Body of pancreas (tissue), 4 donors: ENCODE results near the gene CD79A. TPM values are rescaled to one million over a fixed set of nuclear protein-coding genes. Genes with fewer than 3 reads are reported as not detected.

ENCODE experiments used
- ATAC-seq: fragments of 150-250 bp; one replicate; pipeline ENCODE4 v1.9.1; 2016
- DNase-seq, 4 donors: peaks; one replicate each; pipeline ENCODE4 v3.0.0-alpha.2; 2019
- H3K27ac ChIP-seq, 4 donors: fragments of 200-600 bp; sonication (generic); 1 replicate in 3 of 4; 2 replicates in 1 of 4; pipeline versions ENCODE4 v1.5.1 to v1.6.1; 2016 to 2019; ENCODE audit warnings: mild to moderate bottlenecking in 1 of 4, mixed read lengths in 1 of 4, moderate library complexity in 1 of 4
- H3K27me3 ChIP-seq, 2 donors: fragments of 200-600 bp; sonication (generic); one replicate each; pipeline ENCODE4 v1.6.0; 2016; ENCODE audit warnings: mild to moderate bottlenecking in 1 of 2
- H3K36me3 ChIP-seq, 2 donors: fragments of 200-600 bp; sonication (generic); replicated peaks in 1 of 2; 2 replicates each; pipeline ENCODE4 v1.5.1; 2016; ENCODE audit warnings: low read depth in 2 of 2; ENCODE audit not compliant: insufficient read depth in 1 of 2
- H3K4me1 ChIP-seq: fragments of 200-600 bp; sonication (generic); one replicate; pipeline ENCODE4 v1.6.0; 2016
- H3K4me3 ChIP-seq, 2 donors: fragments of 200-600 bp; sonication (generic); 1 replicate in 1 of 2; 2 replicates in 1 of 2; pipeline ENCODE4 v1.5.1; 2016 to 2019
- H3K9me3 ChIP-seq, 3 donors: fragments of 200-600 bp; sonication (generic); 1 replicate in 2 of 3; 2 replicates in 1 of 3; pipeline ENCODE4 v1.5.1; 2016
- POLR2A ChIP-seq, 3 donors: fragments of 450-650 bp; IDR thresholded peaks; one replicate each; pipeline ENCODE4 v1.6.1; 2016; ENCODE audit warnings: antibody characterized with exemption in 3 of 3, mild to moderate bottlenecking in 2 of 3
- WGBS, 2 donors: methylation state at CpG; one replicate each; pipeline ENCODE4 v1.1.5; 2017; 5-methylcytosine and 5-hydroxymethylcytosine counted together
- intact Hi-C: fragments of 100-400 bp; cut with DNase I; formaldehyde crosslinking; loops from one replicate; pipeline ENCODE4 v1.15.1; 2023
- total RNA-seq, 2 donors: library from RNA; depleted of rRNA; stranded (reverse); fragments of >200 nt; gene quantifications; one replicate each; pipeline ENCODE4 v1.1.0, GENCODE V29; 2016
- TF ChIP-seq, protein P1 (sequence below), 7 experiments: fragments of 450-650 bp in 4 of 7; fragments of 200-600 bp in 3 of 7; sonication (generic) in 3 of 7; IDR thresholded peaks; one replicate each; pipeline ENCODE4 v1.5.1; 2016 to 2019; ENCODE audit warnings: antibody characterized with exemption in 7 of 7

CD79A gene
- total RNA-seq, 2 donors from 2014 or later, result not detected

DNA sequence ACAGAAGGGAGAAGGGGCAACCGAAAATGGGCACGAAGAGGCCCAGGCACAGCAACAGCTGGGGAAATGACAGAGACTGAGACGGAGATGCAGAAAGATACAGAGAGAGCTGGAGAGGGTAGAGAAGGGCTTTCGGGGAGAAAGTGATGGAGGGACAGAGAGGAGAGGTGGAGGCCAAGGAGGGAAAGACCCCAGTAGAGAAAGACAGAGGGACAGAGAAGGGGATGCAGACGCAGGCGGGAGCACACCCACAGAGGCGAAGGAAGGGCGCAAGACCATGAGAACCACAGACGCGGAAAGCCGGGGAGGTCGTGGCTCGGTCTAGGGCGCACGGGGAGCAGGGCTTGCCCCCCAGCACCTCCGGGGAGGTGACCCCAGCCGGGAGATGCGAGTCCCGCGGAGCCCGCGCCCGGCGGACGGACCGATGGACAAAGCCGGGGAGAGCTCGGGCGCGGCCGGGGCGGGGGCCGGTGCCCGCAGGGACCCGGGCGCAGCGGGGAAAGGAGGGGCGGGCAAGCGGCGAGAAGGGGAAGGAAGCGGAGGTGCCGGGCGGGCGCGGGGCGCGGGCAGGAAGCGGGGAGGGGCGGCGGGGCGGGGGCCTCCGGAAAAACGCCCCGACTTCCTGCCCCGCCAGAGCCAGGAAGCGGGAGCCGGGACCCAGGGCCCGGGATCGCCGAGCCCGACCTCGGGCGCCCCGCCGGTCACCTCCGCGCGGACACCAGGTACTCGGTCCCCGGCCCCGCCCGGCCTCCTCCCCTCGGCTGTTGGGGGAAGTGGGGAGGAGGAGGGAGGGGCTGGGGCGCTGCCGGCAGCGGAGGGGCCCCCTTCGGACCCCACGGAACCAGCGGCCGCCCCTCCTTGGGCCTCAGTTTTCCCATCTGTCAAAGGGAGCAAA, 5.7 kb downstream of the CD79A start, which contains the start of gene ARHGEF1:
Gene ARHGEF1 (plus strand): TSS at position 617 of the 895 bp plus-strand sequence. CDS start 4,899 bp downstream, outside the sequence.
- Histone ChIP-seq H3K36me3 (no peaks in the 10 kb centered on the region), H3K27me3 (no peaks in the 10 kb centered on the region), H3K4me3 (peak within 1 kb of the TSS; percentile 60 to 93), H3K4me1 (peaks cover 31% of the 10 kb centered on the region), H3K9me3 (no peaks in the 10 kb centered on the region), H3K27ac (peak within 1 kb of the TSS; percentile 69 to 83 (median 78))
- peak; percentile 33 for ATAC-seq
- TF ChIP-seq, protein P1, sequence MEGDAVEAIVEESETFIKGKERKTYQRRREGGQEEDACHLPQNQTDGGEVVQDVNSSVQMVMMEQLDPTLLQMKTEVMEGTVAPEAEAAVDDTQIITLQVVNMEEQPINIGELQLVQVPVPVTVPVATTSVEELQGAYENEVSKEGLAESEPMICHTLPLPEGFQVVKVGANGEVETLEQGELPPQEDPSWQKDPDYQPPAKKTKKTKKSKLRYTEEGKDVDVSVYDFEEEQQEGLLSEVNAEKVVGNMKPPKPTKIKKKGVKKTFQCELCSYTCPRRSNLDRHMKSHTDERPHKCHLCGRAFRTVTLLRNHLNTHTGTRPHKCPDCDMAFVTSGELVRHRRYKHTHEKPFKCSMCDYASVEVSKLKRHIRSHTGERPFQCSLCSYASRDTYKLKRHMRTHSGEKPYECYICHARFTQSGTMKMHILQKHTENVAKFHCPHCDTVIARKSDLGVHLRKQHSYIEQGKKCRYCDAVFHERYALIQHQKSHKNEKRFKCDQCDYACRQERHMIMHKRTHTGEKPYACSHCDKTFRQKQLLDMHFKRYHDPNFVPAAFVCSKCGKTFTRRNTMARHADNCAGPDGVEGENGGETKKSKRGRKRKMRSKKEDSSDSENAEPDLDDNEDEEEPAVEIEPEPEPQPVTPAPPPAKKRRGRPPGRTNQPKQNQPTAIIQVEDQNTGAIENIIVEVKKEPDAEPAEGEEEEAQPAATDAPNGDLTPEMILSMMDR (IDR thresholded peaks at IDR 0.05), result no peak
- peak in 2 of 3 donors; percentile 43 to 52 for TF ChIP-seq POLR2A (IDR thresholded peaks at IDR 0.05)
- peak; percentile 55 to 57 (median 56) for DNase-seq
- WGBS, 2 donors, result 6 to 17% methylated on average over 25 to 48 of the region's 80 CpGs
- intact Hi-C loops, result no loop called here

DNA sequence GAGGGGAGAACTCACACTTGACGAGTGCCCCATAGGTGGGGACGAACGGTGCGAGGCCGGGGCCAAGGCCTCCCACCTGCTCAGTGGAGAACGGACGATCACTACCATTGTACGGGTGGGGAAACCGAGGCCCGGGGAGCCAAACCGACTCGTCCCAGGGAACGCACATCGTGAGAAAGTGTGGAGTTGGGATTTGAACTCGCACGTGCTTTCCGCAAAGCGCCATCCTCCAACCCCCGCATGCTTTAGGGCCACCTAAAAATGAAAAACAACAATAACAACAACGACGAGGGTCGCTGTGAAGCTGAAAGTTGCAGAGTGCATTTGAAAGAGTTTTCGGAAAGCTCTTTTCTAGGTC, 6.4 kb downstream of the CD79A start:
- H3K27me3 ChIP-seq, result no peaks in the 10 kb centered on the region
- H3K9me3 ChIP-seq, result no peaks in the 10 kb centered on the region
- peaks cover 36% of the 10 kb centered on the region for H3K4me1 ChIP-seq
- TF ChIP-seq POLR2A (IDR thresholded peaks at IDR 0.05), result no peak
- TF ChIP-seq, protein P1 (IDR thresholded peaks at IDR 0.05), result no peak
- ATAC-seq (no peak), DNase-seq (no peak)
- WGBS, 2 donors, result 1 to 5% methylated on average over 7 to 23 of the region's 23 CpGs
- intact Hi-C loops, result no loop called here
- H3K36me3 ChIP-seq, result no peaks in the 10 kb centered on the region
- peak overlapping the region; percentile 60 to 93 for H3K4me3 ChIP-seq
- H3K27ac ChIP-seq, result peak overlapping the region; percentile 69 to 83 (median 78)

DNA sequence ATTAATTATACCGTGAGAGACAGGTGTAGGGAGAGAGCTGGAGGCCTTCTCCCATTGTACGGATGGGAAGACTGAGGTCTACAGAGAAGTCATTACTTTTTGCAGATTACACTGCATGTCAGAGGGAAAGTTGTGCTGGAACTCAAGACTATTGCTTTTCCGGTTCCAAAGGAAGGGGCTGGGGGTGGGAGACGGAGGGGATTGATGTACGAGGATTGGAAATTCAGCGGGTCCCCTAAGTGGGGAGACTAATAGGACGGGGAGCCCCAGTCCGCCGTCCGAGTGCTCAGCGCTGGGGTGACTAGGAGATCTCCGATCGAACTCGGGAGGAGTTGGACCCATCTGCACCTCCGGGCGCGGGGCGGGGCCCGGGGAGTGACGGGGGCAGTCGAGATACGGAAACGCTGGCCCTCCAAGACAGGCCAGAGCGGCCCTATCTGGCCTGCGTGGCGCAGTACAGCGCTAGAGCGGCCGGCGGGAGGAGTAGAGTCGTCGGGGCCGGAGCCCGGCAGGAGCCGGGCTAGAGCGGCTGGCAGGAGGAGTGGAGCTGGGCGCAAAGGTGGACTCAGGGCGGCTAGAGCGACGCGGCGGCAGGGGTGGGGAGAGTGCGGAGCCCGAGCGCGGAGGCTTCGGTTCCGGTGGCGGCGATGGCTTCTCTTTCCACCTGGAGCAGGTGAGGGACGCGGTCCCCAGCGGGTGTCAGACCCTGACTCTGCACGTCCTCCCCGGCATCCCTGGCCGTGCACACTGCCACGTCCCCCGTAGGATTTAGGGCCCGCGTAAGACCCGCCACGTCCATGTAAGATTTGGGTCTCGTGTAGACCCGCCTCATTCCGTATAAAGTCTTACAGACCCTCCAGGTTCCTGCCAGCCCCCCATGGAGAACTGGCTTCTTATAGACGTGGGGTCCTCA, 7.0 kb downstream of the CD79A start:
- Histone ChIP-seq H3K9me3 (no peaks in the 10 kb centered on the region), H3K4me3 (peak overlapping the region; percentile 60 to 93), H3K36me3 (no peaks in the 10 kb centered on the region), H3K27me3 (no peaks in the 10 kb centered on the region), H3K4me1 (peaks cover 36% of the 10 kb centered on the region), H3K27ac (peak overlapping the region; percentile 69 to 83 (median 78))
- WGBS, 2 donors, result 0 to 1% methylated on average over 22 to 66 of the region's 66 CpGs
- TF ChIP-seq, protein P1 (IDR thresholded peaks at IDR 0.05), result peak in 4 of 7 experiments; percentile 12 to 47 (median 38)
- peak; percentile 57 to 84 (median 78) for TF ChIP-seq POLR2A (IDR thresholded peaks at IDR 0.05)
- DNase-seq (peak; percentile 94 to 96 (median 96)), ATAC-seq (peak; percentile 96)
- intact Hi-C loops, result no loop called here

DNA sequence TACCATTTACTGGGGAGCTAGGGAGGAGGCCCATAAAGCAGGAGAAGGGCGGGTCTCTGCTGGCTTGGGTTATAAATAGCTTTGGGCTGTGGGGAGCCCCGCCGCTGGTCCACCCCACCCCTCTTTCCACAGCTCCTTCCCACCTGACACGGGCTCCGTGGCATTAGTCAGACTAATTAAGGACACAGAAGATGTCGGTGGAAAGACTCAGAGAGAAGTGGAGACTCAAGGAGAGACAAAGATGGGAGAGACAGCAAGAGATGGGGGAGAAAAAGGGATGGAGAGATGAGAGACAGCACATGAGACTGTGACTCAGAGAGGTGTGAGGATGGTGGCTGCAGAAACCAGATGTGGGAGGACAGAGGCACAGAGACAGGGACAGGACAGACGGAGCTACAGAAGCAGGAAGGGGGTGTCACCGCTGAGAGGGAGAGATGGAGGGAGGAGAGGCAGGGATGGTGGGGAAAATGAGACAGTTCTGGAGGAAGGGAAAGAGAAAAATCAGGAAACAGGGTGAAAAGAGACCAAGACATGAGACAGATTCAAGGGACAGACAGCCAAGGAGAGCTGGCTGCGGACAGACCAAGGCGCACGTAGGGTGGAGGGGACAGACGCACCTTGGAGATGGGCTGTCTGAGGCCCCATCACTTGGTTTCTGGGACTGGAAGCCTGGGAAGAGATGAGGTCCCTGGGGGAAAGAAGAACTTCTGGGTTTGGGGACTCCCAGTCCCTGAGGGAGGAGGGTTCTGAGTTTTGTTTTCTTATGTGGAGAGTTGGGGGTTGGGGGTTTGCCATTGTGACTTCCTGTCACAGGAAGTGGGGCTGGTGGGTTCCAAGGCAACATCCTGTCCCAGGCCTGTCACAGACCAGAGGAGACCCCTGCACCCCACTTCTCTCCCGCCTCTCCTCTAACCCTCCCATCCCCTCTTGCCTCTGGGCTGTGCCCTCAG, 10.0 kb downstream of the CD79A start:
- no peak overlapping the region for H3K4me3 ChIP-seq
- H3K9me3 ChIP-seq, result no peaks in the 10 kb centered on the region
- DNase-seq (peak in 1 of 4 donors; percentile 41), ATAC-seq (no peak)
- intact Hi-C loops, result no loop called here
- TF ChIP-seq, protein P1 (IDR thresholded peaks at IDR 0.05), result no peak
- peak in 1 of 3 donors; percentile 20 for TF ChIP-seq POLR2A (IDR thresholded peaks at IDR 0.05)
- WGBS, 2 donors, result 61 to 67% methylated on average over 13 of the region's 13 CpGs
- H3K4me1 ChIP-seq, result peaks cover 36% of the 10 kb centered on the region
- H3K27me3 ChIP-seq, result no peaks in the 10 kb centered on the region
- H3K27ac ChIP-seq, result peak overlapping the region in 3 of 4 donors; percentile 43 to 72 (median 54)
- no peaks in the 10 kb centered on the region for H3K36me3 ChIP-seq
